Posterior vena cava (tissue), 2 donors: ENCODE data around the gene FHL2. TPM values are rescaled to one million over a fixed set of nuclear protein-coding genes. Genes with fewer than 3 reads are reported as not detected.
A peak's percentile ranks its signal among the peaks of the same experiment; 100 is the strongest.
"Not testable (repeated sequence)": the region's sequence is repeated elsewhere in the genome, so short reads cannot be mapped to it uniquely, and the experiment has no call there.

Source experiments
- DNase-seq: peaks from one replicate; pipeline ENCODE4 v3.0.0-alpha.2; 2020; ENCODE audit warnings: low spot score
- intact Hi-C, 2 donors: fragments of 100-400 bp; cut with DNase I; formaldehyde crosslinking; loops; one replicate each; pipeline versions ENCODE4 v1.14.1 to v1.14.2; 2022 to 2023
- total RNA-seq, 2 donors: library from RNA; stranded (reverse); fragmentation: NEBNext Ultra II Directional; extraction: Animal tissue kit (Norgen Biotek cat#: 25700); gene quantifications; one replicate each; pipeline ENCODE4 v1.2.1, GENCODE V29; 2021
- donor health status: DM: yes; HTN: yes; CAD: no.
- donor health status: DM: yes; HTN: yes; CAD: no.

Gene FHL2
- total RNA-seq, 2 donors from 2014 or later = 119 to 126 TPM

DNA sequence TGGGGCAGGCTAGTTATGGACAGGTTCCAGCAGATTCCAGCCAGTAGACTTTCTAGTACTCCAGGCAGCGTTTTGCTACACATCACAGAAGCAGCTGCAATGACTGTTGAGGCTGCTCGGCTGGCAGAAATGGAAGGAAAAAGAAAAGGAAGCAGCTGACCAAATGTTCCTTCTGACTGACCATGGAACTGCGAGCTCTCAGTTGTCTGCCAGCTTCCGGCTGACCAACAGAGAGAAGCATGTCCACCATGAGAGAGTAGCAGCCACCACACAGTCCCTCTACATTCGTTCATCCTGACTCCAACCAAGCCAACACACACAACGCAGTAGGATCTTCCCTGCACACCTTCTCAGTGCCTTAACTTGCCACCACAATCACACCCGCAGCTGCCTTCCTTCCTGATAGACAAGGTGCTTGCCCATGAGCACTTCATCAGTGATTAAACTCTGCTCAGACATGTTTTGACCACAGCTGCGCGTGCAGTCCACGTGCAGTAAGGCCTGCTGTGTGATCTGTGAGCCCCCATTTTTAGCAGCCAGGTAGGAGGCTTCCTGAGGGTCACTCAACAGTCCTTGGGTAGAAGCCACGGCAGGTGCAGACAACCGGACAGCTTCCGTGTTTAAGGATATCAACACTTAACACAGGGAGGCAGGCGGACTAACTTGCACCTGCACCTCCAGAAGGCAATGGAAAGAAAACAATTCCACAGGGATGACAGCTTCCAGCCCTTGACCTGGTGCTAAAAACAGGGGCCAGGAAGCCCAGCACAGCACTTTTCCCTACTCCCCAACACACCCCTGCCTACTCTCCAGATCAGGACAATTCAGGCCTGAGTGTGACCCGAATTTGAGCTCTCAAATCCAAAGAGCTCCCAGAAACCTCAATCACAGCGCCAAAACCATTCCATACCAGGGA is 70.3 kb downstream of the FHL2 start:
- peak; percentile 84 for DNase-seq
- intact Hi-C loops = no loop called here

DNA sequence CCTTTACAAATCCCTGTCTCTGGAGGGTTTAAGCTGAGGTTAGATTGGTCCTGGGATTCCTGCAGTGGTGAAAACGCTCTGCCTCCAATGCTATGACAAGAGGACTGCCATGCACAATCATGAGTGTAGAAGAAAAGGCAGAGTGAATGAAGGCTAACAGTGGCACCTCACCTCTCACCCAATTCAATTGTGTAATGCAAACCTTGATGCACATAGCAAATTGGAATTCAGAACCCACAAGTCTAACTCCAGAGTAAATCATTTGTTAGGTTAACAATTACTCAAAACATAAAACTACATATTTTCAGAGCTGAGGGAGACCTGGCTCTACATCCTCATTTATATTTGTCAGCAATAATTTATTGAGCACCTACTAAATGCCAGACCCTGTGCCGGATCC is 71.2 kb downstream of the FHL2 start:
- intact Hi-C loops = no loop called here
- no peak for DNase-seq

DNA sequence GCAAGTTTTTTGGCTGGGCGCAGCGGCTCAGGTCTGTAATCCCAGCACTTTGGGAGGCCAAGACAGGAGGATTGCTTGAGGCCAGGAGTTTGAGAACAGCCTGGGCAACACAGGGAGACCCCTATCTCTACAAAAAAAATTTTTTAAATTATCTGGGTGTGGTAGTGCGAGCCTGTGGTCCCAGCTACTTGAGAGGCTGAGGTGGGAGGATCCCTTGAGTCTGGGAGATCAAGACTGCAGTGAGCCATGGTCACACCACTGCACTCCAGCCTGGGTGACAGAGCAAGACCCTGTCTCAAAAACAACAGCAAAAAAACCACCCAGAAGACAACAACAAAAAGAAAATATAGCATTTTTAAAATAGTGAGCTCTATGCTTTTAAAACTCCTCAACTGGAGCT is 71.6 kb downstream of the FHL2 start:
- DNase-seq, intact Hi-C loops: not testable (repeated sequence)

DNA sequence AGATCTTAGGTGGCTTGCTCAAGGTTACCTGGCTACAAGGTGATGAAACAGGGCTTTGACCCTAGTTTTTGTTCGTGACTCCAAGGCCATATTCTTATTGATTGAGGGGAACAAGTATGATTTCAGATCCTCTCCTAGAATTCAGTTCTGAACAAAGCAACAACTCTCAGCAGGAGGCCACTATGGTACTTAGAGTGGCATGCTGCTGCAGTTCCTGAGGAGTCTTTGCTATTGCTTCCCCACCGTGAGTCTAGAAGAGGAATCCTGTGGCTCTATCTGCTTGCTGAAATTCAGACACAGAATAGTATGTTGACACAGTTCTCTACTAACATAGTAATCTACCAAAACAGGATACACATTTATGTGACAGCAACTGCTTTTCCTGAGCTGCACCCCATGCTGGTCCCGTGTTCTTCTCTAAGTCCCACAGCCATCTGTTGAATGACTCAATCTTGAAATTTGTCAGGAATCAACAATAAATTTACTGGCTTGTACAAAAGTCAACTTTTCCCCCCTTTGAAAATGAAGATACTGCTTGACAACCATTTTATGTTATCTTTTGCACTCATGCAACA is 73.4 kb downstream of the FHL2 start:
- no peak for DNase-seq
- intact Hi-C loops = no loop called here

DNA sequence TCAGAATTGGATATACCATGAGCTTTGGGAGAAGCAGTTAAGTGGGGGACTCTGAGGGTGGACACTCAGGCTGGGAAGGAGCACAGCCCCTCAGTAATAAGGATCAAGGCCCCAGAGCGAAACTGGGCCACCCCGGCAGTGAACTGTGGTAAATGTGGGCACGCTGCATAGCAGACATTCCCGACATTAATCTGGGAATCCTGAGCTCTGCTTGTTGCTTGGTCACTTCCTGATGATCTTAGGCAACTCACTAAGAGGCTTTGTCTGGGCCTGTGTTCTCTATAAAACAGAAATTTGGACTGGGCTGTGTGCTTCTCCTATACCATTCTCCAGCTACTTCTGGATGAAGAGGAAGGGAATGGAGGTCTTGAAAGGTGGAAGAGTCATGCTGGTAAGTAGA is 74.1 kb downstream of the FHL2 start:
- intact Hi-C loops = no loop called here

DNA sequence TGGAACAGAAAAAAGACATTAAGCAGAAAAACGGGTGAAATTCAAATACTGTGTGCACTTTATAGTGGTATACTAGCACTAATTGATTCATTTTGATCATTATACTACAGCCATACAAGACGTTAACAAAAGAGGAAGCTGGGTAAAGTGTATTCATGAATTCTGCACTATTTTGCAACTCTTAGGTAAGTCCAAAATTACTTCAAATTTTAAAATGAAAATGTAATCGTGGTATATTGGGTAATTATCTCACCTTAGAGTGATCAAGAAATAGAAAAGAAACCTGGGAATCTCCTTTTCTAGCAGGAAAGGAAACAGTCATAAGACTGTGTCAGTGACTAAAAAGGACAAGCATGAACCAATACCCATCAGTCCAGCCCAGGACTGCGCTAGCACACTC is 74.8 kb downstream of the FHL2 start:
- no peak for DNase-seq
- intact Hi-C loops = no loop called here

More for the DNA sequence above, 74.1 kb downstream of the FHL2 start:
- no peak for DNase-seq

DNA sequence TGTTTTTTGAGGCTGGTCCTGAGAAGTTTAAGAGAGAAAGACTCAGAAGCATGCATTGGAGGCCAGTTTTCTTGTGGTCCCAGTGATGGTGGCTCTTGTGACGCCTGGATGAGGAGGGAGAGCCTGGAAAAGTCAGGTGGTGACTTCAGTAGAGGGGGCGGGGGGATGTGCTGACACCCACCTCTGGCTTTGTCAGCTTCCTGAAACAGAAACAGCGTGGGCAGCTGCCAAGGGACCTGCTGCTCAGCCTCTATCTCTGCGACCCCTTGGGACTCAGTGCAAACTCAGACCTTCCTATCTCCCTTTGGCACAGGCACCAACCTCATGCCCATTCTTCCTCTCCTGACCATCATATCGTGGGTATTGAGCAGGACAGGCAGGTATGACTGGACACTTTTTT is 75.7 kb downstream of the FHL2 start:
- intact Hi-C loops = no loop called here
- DNase-seq = no peak

DNA sequence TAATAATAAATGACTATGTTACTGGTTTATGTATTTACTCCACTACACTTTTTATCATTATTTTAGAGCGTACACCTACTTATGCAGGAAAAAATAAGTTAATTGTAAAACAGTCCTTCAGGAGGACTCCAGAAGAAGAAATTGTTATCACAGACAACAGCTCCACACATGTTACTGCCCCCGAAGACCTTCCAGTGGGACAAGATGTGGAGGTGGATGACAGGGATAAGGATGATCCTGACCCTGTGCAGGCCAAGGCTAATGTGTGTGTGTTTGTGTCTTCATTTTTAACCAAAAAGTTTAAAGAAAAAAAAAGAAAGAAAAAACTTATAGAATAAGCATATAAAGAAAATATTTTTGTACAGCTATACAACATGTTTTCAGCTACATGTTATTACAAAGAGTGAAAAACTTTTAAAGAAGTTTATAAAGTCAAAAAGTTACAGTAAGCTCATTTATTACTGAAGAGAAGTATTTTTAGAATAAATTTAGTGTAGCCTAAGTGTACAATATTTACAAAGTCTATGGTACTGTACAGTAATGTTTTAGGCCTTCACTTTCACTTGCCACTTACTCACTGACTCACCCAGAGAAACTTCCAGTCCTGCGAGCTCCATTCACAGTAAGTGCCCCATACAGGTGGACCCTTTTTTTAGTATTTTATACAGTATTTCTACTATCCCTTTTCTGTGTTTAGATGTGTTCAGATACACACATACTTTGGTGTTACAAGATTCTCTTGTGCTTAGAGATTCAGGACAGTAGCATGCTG is 76.8 kb downstream of the FHL2 start:
- intact Hi-C loops = no loop called here
- no peak for DNase-seq

DNA sequence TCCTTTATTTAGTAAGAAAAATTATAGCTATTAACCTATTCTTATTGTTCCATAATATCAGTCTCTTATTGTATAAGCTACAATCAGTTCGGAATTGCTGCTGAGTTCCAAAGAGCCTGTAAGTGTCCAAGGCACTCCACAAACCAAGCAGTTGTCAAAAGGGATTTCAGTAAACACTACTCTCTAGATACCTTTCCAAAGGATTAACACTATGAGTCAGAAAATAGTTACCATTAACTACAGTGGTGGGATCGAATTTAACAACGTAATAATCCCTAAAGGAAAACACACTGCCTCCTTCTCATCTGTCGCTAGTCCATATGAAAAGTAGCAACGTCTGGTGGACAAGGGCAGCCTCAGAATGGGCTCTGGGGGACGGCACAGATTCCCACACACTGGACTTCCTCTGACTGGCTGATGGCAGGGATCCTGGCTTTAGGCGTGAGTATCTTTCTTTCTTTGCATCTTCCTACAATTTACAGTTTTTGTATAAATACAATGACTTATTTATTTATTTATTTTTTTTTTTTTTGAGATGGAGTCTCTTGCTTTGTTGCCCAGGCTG is 78.1 kb downstream of the FHL2 start:
- no peak for DNase-seq
- intact Hi-C loops = no loop called here

DNA sequence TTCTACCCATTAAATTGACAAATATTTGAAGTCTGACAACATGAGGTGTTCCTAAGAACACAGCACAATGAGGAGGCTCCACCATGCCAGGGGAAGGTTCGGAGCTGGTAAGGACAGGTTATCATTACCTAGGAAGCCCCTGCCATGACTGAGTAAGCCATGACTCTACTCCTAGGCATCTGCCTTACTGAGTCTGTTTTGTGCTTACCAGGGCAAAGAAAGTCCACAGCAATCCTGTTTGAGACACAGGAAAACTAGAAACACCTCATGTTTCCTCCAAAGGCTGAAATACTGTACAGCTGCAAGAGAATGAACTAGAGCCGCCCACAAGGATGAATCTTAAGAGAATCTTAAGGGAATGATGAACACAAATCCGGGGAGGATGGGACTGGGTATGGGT is 80.9 kb downstream of the FHL2 start:
- DNase-seq = no peak
- intact Hi-C loops = no loop called here

DNA sequence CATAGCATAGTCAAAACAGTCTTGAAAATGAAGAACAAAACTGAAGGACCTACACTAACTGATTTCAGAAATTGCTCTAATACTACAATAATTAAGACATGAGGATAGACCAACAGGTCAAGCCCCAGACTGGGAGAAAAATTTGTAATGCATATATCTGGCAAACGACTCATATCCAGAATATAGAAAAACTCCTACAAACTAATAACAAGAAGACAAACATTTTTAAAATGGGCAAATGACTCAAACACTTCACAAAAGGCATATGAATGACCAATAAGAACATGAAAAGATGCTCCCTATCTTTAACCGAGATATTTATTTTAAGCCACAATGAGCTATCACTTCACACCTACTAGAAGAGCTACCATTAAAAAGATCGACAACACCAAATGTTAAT is 83.5 kb downstream of the FHL2 start:
- intact Hi-C loops = no loop called here
- DNase-seq = no peak

DNA sequence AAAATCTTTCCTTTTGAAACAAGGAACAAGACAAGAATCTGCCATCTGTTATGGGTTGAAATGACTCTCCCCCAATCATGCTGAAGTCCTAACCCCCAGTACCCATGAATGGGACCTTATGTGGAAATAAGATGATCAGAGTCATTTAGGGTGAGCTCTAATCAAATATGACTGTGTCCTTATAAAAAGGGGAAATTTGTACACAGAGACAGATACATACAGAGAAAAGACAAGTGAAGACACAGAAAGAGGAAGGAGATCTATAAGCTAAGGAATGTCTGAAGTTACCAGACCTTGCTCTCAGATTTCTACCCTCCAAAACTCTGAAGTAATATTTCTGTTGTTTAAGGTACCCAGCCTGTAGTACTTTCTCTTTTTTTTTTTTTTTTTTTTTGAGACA is 85.0 kb downstream of the FHL2 start:
- intact Hi-C loops = no loop called here
- DNase-seq = no peak

Other genes with a start within 250 kb of the FHL2 start
- gene GPR45, start 157.3 kb downstream of the FHL2 start, total RNA-seq = not detected
- gene TGFBRAP1, start 69.3 kb downstream of the FHL2 start, total RNA-seq = 10 to 100 TPM; 16.1 to 18.8 TPM
- gene C2orf49, start 61.5 kb downstream of the FHL2 start, total RNA-seq = 10 to 100 TPM; 12.7 to 14.0 TPM